DND-41 (cell line): ENCODE results near the gene TK2.

Experiments
- ATAC-seq: fragments of 200-7000 bp; cut with Tn5 transposase; 3 replicates; pipeline ENCODE4 v1.9.1; 2021; ENCODE audit warnings: low read depth; ENCODE audit not compliant: insufficient read depth
- DNase-seq: peaks from one replicate; pipeline ENCODE4 v3.0.0-alpha.2; 2020
- H2AFZ ChIP-seq: 2 replicates; pipeline ENCODE4 v1.6.0; 2012; ENCODE audit warnings: low read depth, low read length
- H3K27ac ChIP-seq: 2 replicates; pipeline ENCODE4 v1.5.1; 2012; ENCODE audit warnings: low read length, inconsistent platforms
- H3K27me3 ChIP-seq: fragments of 200-600 bp; sonication (generic); 2 replicates; pipeline ENCODE4 v1.6.0; 2012; ENCODE audit warnings: low read length, mild to moderate bottlenecking, inconsistent platforms; ENCODE audit not compliant: insufficient read depth, poor library complexity
- H3K36me3 ChIP-seq: 2 replicates; pipeline ENCODE4 v1.5.1; 2012; ENCODE audit warnings: low read length, inconsistent platforms; ENCODE audit not compliant: insufficient read depth
- H3K4me1 ChIP-seq: 2 replicates; pipeline ENCODE4 v1.5.1; 2012; ENCODE audit warnings: mild to moderate bottlenecking, low read length; ENCODE audit not compliant: insufficient read depth
- H3K4me2 ChIP-seq: 2 replicates; pipeline ENCODE4 v1.6.0; 2012; ENCODE audit warnings: mild to moderate bottlenecking, moderate library complexity, low read length, inconsistent platforms; ENCODE audit not compliant: insufficient read depth
- H3K4me3 ChIP-seq, 2 experiments: fragments of 200-600 bp in 1 of 2; shearing (Covaris generic) in 1 of 2; 2 replicates each; pipeline ENCODE4 v1.5.1; 2012 to 2016; ENCODE audit warnings: inconsistent platforms in 2 of 2, low read length in 2 of 2, mild to moderate bottlenecking in 2 of 2, low read depth in 1 of 2, moderate library complexity in 1 of 2
- H3K79me2 ChIP-seq: 2 replicates; pipeline ENCODE4 v1.6.0; 2012; ENCODE audit warnings: low read length, inconsistent platforms; ENCODE audit not compliant: insufficient read depth
- H3K9ac ChIP-seq: 2 replicates; pipeline ENCODE4 v1.6.0; 2012; ENCODE audit warnings: low read depth, mild to moderate bottlenecking, inconsistent platforms, low read length, moderate library complexity
- H3K9me3 ChIP-seq: 2 replicates; pipeline ENCODE4 v1.5.1; 2012; ENCODE audit warnings: low read length, moderate library complexity, mild to moderate bottlenecking, inconsistent platforms; ENCODE audit not compliant: insufficient read depth, severe bottlenecking
- H4K20me1 ChIP-seq: 2 replicates; pipeline ENCODE4 v1.6.0; 2012; ENCODE audit warnings: low read length; ENCODE audit not compliant: insufficient read depth
- EZH2 ChIP-seq: IDR thresholded peaks from 3 replicates; pipeline ENCODE4 v1.6.1; 2012; ENCODE audit warnings: borderline replicate concordance, low read depth, mild to moderate bottlenecking, moderate library complexity, low read length, inconsistent platforms; ENCODE audit not compliant: severe bottlenecking
- TF ChIP-seq, protein P1 (sequence below): IDR thresholded peaks from 2 replicates; pipeline ENCODE4 v1.5.1; 2012; ENCODE audit warnings: borderline replicate concordance, low read length, moderate library complexity, mild to moderate bottlenecking; ENCODE audit not compliant: poor library complexity, severe bottlenecking; ENCODE audit errors: extremely low read depth

Gene TK2

GRCh38 chr16:66489385-66489784, 60.5 kb downstream of the TK2 start:
- DNase-seq = no peak
- no peak overlapping the region for H3K9ac ChIP-seq
- H3K27ac ChIP-seq = no peak overlapping the region
- H3K79me2 ChIP-seq = no peaks in the 10 kb centered on the region
- H4K20me1 ChIP-seq = no peaks in the 10 kb centered on the region
- H2AFZ ChIP-seq = no peak overlapping the region
- no peaks in the 10 kb centered on the region for H3K36me3 ChIP-seq
- H3K9me3 ChIP-seq = no peaks in the 10 kb centered on the region
- H3K4me3 ChIP-seq = no peak overlapping the region
- no peak for TF ChIP-seq EZH2
- TF ChIP-seq, protein P1, sequence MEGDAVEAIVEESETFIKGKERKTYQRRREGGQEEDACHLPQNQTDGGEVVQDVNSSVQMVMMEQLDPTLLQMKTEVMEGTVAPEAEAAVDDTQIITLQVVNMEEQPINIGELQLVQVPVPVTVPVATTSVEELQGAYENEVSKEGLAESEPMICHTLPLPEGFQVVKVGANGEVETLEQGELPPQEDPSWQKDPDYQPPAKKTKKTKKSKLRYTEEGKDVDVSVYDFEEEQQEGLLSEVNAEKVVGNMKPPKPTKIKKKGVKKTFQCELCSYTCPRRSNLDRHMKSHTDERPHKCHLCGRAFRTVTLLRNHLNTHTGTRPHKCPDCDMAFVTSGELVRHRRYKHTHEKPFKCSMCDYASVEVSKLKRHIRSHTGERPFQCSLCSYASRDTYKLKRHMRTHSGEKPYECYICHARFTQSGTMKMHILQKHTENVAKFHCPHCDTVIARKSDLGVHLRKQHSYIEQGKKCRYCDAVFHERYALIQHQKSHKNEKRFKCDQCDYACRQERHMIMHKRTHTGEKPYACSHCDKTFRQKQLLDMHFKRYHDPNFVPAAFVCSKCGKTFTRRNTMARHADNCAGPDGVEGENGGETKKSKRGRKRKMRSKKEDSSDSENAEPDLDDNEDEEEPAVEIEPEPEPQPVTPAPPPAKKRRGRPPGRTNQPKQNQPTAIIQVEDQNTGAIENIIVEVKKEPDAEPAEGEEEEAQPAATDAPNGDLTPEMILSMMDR = no peak
- H3K27me3 ChIP-seq = no peaks in the 10 kb centered on the region
- ATAC-seq = no peak
- no peaks in the 10 kb centered on the region for H3K4me1 ChIP-seq
- H3K4me2 ChIP-seq = no peak overlapping the region

DNA sequence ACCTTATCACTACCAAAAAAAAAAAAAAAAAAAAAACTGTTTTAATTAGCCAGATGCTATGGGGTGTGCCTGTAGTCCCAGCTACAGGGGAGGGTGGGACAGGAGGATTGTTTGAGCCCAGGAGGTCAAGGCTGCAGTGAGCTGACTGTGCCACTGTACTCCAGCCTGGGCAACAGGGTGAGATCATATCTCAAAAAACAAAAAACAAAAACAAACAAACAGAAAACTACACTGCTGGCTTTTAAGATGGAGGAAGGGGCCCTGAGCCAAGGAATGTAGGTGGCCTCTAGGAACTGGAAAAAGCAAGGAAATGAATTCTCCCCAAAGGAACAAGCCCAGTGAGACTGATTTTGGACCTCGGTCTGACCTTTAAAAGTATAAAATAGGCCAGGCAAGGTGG, 61.4 kb downstream of the TK2 start:
- DNase-seq (no peak), ATAC-seq (no peak)

GRCh38 chr16:66487580-66488275, 62.2 kb downstream of the TK2 start:
- Histone ChIP-seq H3K4me2 (no peak overlapping the region), H3K4me3 (no peak overlapping the region), H3K27ac (no peak overlapping the region), H3K9ac (no peak overlapping the region), H3K36me3 (no peaks in the 10 kb centered on the region), H4K20me1 (no peaks in the 10 kb centered on the region), H3K79me2 (no peaks in the 10 kb centered on the region), H2AFZ (no peak overlapping the region), H3K27me3 (no peaks in the 10 kb centered on the region), H3K9me3 (no peaks in the 10 kb centered on the region), H3K4me1 (peaks cover 8% of the 10 kb centered on the region)
- peak; percentile 28; the same call in 2 of the 3 replicates for ATAC-seq
- TF ChIP-seq, protein P1 = no peak
- TF ChIP-seq EZH2 = no peak
- DNase-seq = no peak

More for the DNA sequence above, 61.4 kb downstream of the TK2 start:
- no peak for TF ChIP-seq EZH2
- TF ChIP-seq, protein P1 = no peak
- H3K4me2 ChIP-seq = no peak overlapping the region
- no peaks in the 10 kb centered on the region for H3K36me3 ChIP-seq
- no peak overlapping the region for H3K9ac ChIP-seq
- no peaks in the 10 kb centered on the region for H3K79me2 ChIP-seq
- H3K4me3 ChIP-seq = no peak overlapping the region
- H3K4me1 ChIP-seq = peaks cover 6% of the 10 kb centered on the region
- no peaks in the 10 kb centered on the region for H3K9me3 ChIP-seq
- no peak overlapping the region for H2AFZ ChIP-seq
- no peaks in the 10 kb centered on the region for H4K20me1 ChIP-seq
- no peaks in the 10 kb centered on the region for H3K27me3 ChIP-seq
- H3K27ac ChIP-seq = no peak overlapping the region
